ENCODE measurements around the gene ENTPD2.

The ENTPD2 gene

DNA sequence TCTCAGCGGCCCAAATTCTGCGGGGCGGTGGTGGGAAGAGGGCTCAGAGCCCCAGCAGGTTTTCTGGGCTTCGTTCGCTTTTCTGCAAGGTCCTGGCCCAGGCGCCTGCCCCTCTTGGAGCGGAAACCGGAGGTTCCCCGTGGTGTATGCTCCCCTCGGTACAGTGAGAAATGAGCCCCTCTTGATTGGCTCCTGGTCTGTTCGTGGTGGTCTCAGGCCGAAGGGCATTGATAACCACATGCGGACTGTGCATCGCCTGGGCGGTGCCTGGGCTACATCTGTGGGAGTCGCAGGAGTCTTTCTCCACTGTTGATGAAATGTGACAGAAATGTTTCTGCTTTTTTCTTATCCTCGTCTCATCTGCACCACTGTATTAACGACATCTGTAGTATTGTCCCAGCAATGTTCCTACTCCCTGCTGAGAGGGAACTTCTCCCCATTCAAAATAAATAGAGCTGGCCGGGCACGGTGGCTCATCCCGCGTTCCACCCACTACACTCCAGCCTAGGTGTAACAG, 33.6 kb upstream of the ENTPD2 start:
- H3K4me1 ChIP-seq (ENCODE audit: control insufficient read depth in 1 of 2, insufficient read depth in 2 of 2, low read length in 2 of 2): peaks cover 18 to 25% of the 10 kb centered on the region in 2 donors
- no peaks in the 10 kb centered on the region for H3K27me3 ChIP-seq (ENCODE audit: control insufficient read depth in 1 of 2, insufficient read depth in 2 of 2, low read length in 2 of 2)
- H3K36me3 ChIP-seq (ENCODE audit: control insufficient read depth in 1 of 2, insufficient read depth in 2 of 2, low read length in 2 of 2): peaks cover 4 to 24% of the 10 kb centered on the region in 2 donors
- H3K9ac ChIP-seq (ENCODE audit: low read depth in 1 of 2, low read length in 2 of 2): peak overlapping the region; percentile 83 to 84
- H3K9me3 ChIP-seq (ENCODE audit: control insufficient read depth in 1 of 2, low read length in 2 of 2): no peaks in the 10 kb centered on the region
- peak overlapping the region; percentile 72 to 79 for H3K4me3 ChIP-seq (ENCODE audit: low read depth in 1 of 2, low read length in 2 of 2)
- peak overlapping the region; percentile 89 for H3K27ac ChIP-seq (ENCODE audit: low read depth, low read length)

DNA sequence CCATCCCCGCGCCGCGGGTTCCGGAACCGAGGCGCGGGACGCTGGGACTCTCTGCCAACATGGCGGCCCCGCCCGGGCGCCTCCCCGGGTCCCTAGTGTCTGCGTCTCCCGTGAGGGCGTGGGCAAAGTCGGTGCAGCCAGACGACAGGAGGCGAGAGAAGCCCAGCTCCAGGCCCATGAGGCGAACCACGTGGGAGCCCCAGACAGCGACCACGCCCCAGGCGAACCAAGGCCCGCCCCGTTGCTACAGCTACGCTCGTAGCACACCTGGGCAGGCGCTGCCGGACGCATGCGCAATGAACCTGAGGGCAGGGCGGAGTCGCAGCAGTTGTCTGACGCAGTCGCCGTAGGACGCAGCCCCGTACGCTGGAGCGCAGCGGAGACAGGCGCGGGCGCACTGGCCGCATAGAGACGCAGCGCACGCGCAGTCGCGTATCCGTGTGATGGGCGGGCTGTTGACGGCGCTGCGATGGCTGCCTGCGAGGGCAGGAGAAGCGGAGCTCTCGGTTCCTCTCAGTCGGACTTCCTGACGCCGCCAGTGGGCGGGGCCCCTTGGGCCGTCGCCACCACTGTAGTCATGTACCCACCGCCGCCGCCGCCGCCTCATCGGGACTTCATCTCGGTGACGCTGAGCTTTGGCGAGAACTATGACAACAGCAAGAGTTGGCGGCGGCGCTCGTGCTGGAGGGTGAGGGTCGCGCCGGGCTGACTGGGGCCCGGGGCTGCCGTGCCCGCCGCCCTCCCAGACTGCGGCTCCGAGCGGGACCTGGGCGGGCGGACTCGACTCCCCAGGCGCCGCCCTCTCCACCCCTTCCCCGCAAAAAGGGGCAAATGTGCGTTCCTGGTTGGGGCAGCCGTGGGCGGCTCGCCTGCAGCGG, 32.9 kb upstream of the ENTPD2 start, which contains the start of gene MAN1B1:
Gene MAN1B1, plus strand, starts transcription at position 455 of the 878 bp plus-strand sequence. Its CDS starts 15 bp downstream, at position 470.
- peaks cover 18 to 25% of the 10 kb centered on the region in 2 donors for H3K4me1 ChIP-seq (ENCODE audit: control insufficient read depth in 1 of 2, insufficient read depth in 2 of 2, low read length in 2 of 2)
- H3K9ac ChIP-seq (ENCODE audit: low read depth in 1 of 2, low read length in 2 of 2): peak within 1 kb of the TSS; percentile 83 to 84
- H3K36me3 ChIP-seq (ENCODE audit: control insufficient read depth in 1 of 2, insufficient read depth in 2 of 2, low read length in 2 of 2): peaks cover 5 to 23% of the 10 kb centered on the region in 2 donors
- no peaks in the 10 kb centered on the region for H3K9me3 ChIP-seq (ENCODE audit: control insufficient read depth in 1 of 2, low read length in 2 of 2)
- peak within 1 kb of the TSS; percentile 72 to 79 for H3K4me3 ChIP-seq (ENCODE audit: low read depth in 1 of 2, low read length in 2 of 2)
- H3K27me3 ChIP-seq (ENCODE audit: control insufficient read depth in 1 of 2, insufficient read depth in 2 of 2, low read length in 2 of 2): no peaks in the 10 kb centered on the region
- peak within 1 kb of the TSS; percentile 89 for H3K27ac ChIP-seq (ENCODE audit: low read depth, low read length)

DNA sequence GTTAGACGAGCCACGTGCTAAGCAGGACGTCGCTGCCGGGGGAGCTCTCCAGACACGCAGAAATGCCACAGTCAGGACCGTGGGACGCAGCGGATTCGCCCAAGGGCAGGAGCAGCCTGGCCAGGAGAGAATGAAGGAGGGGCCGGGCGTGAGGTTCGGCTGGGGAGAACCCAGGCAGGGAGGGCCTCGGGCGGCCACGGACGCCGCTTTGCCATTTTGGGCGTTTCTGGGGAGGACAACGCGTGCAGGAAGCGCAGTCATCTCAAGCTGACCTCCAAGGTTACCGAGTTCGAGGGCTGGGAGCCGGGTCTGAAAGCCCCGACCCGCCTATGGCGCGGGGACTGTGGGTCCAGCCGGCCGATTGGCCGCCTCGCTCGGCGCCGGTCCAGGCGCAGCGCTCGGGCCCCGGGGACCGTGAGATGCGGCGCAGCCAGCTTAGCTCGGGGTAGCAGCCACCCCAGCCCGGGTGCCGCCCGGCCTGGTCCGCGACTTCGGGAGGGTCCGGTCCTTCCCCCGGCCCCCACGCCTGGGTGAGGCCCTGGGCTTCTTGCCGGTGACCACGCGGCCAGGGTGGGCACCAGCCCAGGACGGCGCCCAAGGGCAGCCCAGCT, 32.2 kb upstream of the ENTPD2 start:
- Histone ChIP-seq H3K4me1 (ENCODE audit: control insufficient read depth in 1 of 2, insufficient read depth in 2 of 2, low read length in 2 of 2) (peaks cover 18 to 25% of the 10 kb centered on the region in 2 donors), H3K4me3 (ENCODE audit: low read depth in 1 of 2, low read length in 2 of 2) (peak overlapping the region; percentile 70 to 72), H3K9ac (ENCODE audit: low read depth in 1 of 2, low read length in 2 of 2) (peak overlapping the region; percentile 62 to 73), H3K27ac (ENCODE audit: low read depth, low read length) (peak overlapping the region; percentile 68), H3K27me3 (ENCODE audit: control insufficient read depth in 1 of 2, insufficient read depth in 2 of 2, low read length in 2 of 2) (no peaks in the 10 kb centered on the region), H3K36me3 (ENCODE audit: control insufficient read depth in 1 of 2, insufficient read depth in 2 of 2, low read length in 2 of 2) (peaks cover 9 to 24% of the 10 kb centered on the region in 2 donors), H3K9me3 (ENCODE audit: control insufficient read depth in 1 of 2, low read length in 2 of 2) (no peaks in the 10 kb centered on the region)

DNA sequence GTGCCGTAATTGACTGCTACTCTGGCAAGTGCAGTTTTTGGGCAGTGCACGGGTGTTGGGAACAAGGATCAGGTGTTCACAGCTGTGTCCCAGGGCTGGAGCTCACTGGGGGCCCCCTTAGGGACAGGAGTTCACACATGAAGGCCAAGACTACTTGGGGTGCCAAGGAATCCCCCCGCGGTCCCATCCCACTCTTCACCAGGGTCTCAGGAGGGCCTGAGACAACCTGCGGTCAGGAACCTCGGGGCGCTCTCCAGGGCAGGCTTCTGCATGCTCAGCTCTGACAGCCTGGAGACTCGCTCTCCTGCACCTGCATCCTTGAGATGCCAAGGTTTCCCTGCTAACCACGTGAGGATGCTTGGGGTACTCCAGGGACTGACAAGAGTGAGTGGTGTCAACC, 30.7 kb upstream of the ENTPD2 start:
- H3K9ac ChIP-seq (ENCODE audit: low read depth in 1 of 2, low read length in 2 of 2): no peak overlapping the region
- peaks cover 5 to 15% of the 10 kb centered on the region in 2 donors for H3K36me3 ChIP-seq (ENCODE audit: control insufficient read depth in 1 of 2, insufficient read depth in 2 of 2, low read length in 2 of 2)
- H3K9me3 ChIP-seq (ENCODE audit: control insufficient read depth in 1 of 2, low read length in 2 of 2): no peaks in the 10 kb centered on the region
- no peak overlapping the region for H3K4me3 ChIP-seq (ENCODE audit: low read depth in 1 of 2, low read length in 2 of 2)
- no peaks in the 10 kb centered on the region for H3K27me3 ChIP-seq (ENCODE audit: control insufficient read depth in 1 of 2, insufficient read depth in 2 of 2, low read length in 2 of 2)
- peaks cover 18 to 25% of the 10 kb centered on the region in 2 donors for H3K4me1 ChIP-seq (ENCODE audit: control insufficient read depth in 1 of 2, insufficient read depth in 2 of 2, low read length in 2 of 2)
- no peak overlapping the region for H3K27ac ChIP-seq (ENCODE audit: low read depth, low read length)

DNA sequence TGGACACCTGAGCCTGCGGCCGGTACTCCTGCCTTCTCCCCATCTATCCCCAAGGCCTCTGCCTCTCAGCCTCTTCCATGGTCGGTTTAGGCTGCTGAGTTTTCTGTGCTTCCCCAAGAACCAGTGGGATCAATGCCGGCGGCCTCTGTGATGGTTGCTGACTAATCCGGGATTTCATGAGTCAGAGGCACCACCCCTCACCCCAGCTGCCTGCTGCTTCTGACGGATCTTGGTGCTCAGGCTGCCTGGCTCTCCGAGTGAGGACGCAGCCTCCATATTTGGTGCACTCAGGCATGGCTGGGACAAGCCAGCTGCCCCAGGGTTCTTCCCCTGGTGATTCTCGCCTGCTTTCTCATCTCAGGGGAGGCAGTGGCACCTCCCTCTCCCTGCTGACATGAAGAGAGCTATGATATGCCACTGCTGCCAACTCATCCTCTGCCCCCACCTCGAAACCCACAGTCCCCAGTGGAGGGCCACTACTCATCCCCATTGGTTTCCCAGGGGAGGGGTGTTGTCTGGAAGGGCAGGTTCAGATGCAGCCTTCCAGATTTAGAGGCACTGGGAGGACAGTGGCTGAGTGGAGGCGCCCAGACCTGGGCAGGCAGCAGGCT, 29.6 kb upstream of the ENTPD2 start:
- no peaks in the 10 kb centered on the region for H3K27me3 ChIP-seq (ENCODE audit: control insufficient read depth in 1 of 2, insufficient read depth in 2 of 2, low read length in 2 of 2)
- H3K4me1 ChIP-seq (ENCODE audit: control insufficient read depth in 1 of 2, insufficient read depth in 2 of 2, low read length in 2 of 2): peaks cover 21 to 34% of the 10 kb centered on the region in 2 donors
- H3K9ac ChIP-seq (ENCODE audit: low read depth in 1 of 2, low read length in 2 of 2): no peak overlapping the region
- H3K27ac ChIP-seq (ENCODE audit: low read depth, low read length): no peak overlapping the region
- H3K4me3 ChIP-seq (ENCODE audit: low read depth in 1 of 2, low read length in 2 of 2): no peak overlapping the region
- peaks cover 5 to 13% of the 10 kb centered on the region in 2 donors for H3K36me3 ChIP-seq (ENCODE audit: control insufficient read depth in 1 of 2, insufficient read depth in 2 of 2, low read length in 2 of 2)
- H3K9me3 ChIP-seq (ENCODE audit: control insufficient read depth in 1 of 2, low read length in 2 of 2): no peaks in the 10 kb centered on the region

DNA sequence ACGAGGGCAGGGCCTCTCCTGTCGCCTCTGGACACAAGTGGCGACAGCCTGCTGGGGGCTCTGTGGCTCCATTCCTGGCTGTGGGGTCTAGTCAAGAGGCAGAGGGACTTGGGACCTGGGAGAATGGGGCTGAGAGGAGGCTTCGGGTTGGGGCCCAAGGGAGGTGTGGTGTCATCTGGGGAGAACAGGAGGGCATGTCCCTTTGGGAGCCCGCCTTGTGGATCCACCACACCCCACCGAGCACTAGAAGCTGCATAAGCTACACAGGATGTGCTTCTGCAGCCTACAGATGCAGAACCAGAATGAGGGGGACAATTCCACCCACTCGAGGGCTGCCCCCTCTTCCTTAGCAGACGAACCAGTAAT, 29.0 kb upstream of the ENTPD2 start:
- no peak overlapping the region for H3K27ac ChIP-seq (ENCODE audit: low read depth, low read length)
- H3K27me3 ChIP-seq (ENCODE audit: control insufficient read depth in 1 of 2, insufficient read depth in 2 of 2, low read length in 2 of 2): no peaks in the 10 kb centered on the region
- H3K9me3 ChIP-seq (ENCODE audit: control insufficient read depth in 1 of 2, low read length in 2 of 2): no peaks in the 10 kb centered on the region
- peaks cover 5 to 13% of the 10 kb centered on the region in 2 donors for H3K36me3 ChIP-seq (ENCODE audit: control insufficient read depth in 1 of 2, insufficient read depth in 2 of 2, low read length in 2 of 2)
- H3K4me1 ChIP-seq (ENCODE audit: control insufficient read depth in 1 of 2, insufficient read depth in 2 of 2, low read length in 2 of 2): peaks cover 23 to 39% of the 10 kb centered on the region in 2 donors
- no peak overlapping the region for H3K9ac ChIP-seq (ENCODE audit: low read depth in 1 of 2, low read length in 2 of 2)
- H3K4me3 ChIP-seq (ENCODE audit: low read depth in 1 of 2, low read length in 2 of 2): no peak overlapping the region

DNA sequence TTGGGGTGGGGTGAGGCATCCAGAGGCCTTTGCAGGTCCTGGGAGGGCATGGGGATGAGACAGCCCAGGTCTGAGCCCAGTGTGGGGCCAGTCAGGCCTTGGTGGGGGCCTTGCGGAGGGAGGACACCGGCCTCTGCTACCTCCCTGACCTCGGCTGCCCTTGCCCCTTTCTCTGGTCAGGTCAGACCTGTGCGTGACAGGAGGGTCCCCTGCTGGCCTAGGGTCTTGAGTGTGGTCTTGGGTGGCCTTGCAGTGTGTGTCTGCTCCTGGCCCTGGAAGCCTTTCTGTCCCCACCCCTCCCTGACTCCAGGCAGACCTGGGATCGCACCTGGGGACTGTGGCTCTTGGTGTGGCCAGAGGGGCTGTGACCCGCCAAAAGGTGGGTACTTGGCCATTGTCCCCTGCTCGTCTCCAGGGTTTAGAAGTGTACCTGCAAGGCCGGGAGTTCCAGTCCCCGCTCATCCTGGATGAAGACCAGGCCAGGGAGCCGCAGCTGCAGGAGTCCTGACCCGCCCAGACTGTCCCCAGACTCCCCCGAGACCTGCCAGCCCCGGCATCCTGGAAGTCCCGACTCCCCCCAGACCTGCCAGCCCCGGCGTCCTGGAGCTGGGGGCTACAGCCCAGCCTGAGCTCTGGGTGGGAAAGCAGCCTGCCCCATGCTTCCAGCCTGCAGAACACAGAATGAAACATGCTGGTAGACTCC, 28.5 kb upstream of the ENTPD2 start:
- Histone ChIP-seq H3K27me3 (ENCODE audit: control insufficient read depth in 1 of 2, insufficient read depth in 2 of 2, low read length in 2 of 2) (no peaks in the 10 kb centered on the region), H3K4me1 (ENCODE audit: control insufficient read depth in 1 of 2, insufficient read depth in 2 of 2, low read length in 2 of 2) (peaks cover 17 to 34% of the 10 kb centered on the region in 2 donors), H3K4me3 (ENCODE audit: low read depth in 1 of 2, low read length in 2 of 2) (no peak overlapping the region), H3K9ac (ENCODE audit: low read depth in 1 of 2, low read length in 2 of 2) (no peak overlapping the region), H3K36me3 (ENCODE audit: control insufficient read depth in 1 of 2, insufficient read depth in 2 of 2, low read length in 2 of 2) (peaks cover 5 to 13% of the 10 kb centered on the region in 2 donors), H3K27ac (ENCODE audit: low read depth, low read length) (no peak overlapping the region), H3K9me3 (ENCODE audit: control insufficient read depth in 1 of 2, low read length in 2 of 2) (no peaks in the 10 kb centered on the region)

DNA sequence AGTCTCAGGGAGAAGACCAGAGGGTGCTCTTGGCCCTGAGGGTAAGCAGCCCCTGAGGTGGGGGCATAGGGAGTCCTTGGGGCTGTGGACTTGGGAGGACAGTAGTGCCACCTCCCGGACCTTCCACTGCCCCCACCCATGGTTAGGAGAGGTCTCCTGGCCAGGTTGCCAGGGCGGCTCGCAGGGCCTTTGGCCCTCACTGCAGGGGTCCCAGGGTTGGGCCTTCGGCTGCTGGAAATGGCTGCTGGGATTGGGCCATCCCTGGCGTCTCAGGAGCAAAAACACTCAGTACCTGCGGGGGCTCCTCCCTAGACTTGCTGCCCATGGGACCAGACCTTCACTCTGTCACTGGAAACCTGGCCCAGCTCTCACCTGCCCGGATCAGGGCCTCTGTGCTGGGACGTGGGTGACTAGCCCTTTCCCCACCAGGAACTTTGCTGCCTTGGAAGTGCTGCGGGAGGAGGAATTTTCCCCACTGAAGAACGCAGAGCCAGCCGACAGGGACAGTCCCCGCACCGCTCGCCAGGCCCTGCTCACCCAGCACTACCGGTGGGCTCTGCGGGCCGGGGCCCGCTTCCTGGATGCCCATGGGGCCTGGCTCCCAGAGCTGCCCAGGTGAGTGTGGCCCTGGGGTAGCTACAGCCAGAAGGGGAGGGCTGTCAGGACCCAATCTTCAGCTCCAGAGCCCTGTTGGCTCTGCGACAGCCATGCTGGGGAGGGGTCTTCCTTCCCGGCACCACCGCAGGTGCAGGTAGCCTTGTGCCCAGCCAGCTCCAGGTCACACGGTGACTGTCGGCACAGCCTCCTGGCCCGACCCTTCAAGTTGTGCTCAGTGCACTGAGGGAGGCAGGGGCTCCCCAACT, 26.6 kb upstream of the ENTPD2 start:
- peaks cover 17 to 29% of the 10 kb centered on the region in 2 donors for H3K4me1 ChIP-seq (ENCODE audit: control insufficient read depth in 1 of 2, insufficient read depth in 2 of 2, low read length in 2 of 2)
- peaks cover 5 to 13% of the 10 kb centered on the region in 2 donors for H3K36me3 ChIP-seq (ENCODE audit: control insufficient read depth in 1 of 2, insufficient read depth in 2 of 2, low read length in 2 of 2)
- no peak overlapping the region for H3K9ac ChIP-seq (ENCODE audit: low read depth in 1 of 2, low read length in 2 of 2)
- H3K27me3 ChIP-seq (ENCODE audit: control insufficient read depth in 1 of 2, insufficient read depth in 2 of 2, low read length in 2 of 2): no peaks in the 10 kb centered on the region
- H3K4me3 ChIP-seq (ENCODE audit: low read depth in 1 of 2, low read length in 2 of 2): no peak overlapping the region
- no peak overlapping the region for H3K27ac ChIP-seq (ENCODE audit: low read depth, low read length)
- H3K9me3 ChIP-seq (ENCODE audit: control insufficient read depth in 1 of 2, low read length in 2 of 2): no peaks in the 10 kb centered on the region

DNA sequence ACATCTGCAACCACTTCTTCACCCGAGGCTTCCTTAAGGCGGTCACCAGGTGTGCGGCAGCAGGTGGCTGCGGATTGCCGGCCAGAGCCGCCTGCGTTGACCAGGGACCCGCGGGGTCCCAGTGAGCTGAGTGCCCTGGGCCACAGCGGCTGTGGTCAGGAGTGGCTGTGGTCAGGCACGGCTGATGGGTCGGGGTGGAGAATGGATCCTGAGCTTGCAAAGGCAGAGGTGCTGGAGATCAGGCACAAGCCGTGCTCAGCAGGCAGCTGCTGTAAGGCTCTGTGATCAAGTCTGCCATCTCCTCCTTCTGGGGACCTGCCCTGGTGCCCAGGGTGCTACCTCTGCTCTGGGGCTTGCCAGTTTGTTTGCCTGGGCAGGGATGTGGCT, 25.5 kb upstream of the ENTPD2 start:
- Histone ChIP-seq H3K9ac (ENCODE audit: low read depth in 1 of 2, low read length in 2 of 2) (no peak overlapping the region), H3K9me3 (ENCODE audit: control insufficient read depth in 1 of 2, low read length in 2 of 2) (no peaks in the 10 kb centered on the region), H3K27me3 (ENCODE audit: control insufficient read depth in 1 of 2, insufficient read depth in 2 of 2, low read length in 2 of 2) (no peaks in the 10 kb centered on the region), H3K27ac (ENCODE audit: low read depth, low read length) (no peak overlapping the region), H3K4me3 (ENCODE audit: low read depth in 1 of 2, low read length in 2 of 2) (no peak overlapping the region), H3K4me1 (ENCODE audit: control insufficient read depth in 1 of 2, insufficient read depth in 2 of 2, low read length in 2 of 2) (peaks cover 16 to 32% of the 10 kb centered on the region in 2 donors), H3K36me3 (ENCODE audit: control insufficient read depth in 1 of 2, insufficient read depth in 2 of 2, low read length in 2 of 2) (peaks cover 5 to 13% of the 10 kb centered on the region in 2 donors)

Measured in duodenal mucosa (tissue), 2 donors.